GM13976 (cell line): ENCODE measurements around the gene NTRK3.

Experiments
- DNase-seq: peaks from one replicate; pipeline ENCODE4 v3.0.0; 2012; ENCODE audit warnings: low spot score
- in situ Hi-C: fragments of 300-500 bp; cut with MboI; formaldehyde crosslinking; loops from one replicate; pipeline ENCODE4 v1.12.0; 2022; ENCODE audit warnings: low sequenced_read_pairs, mixed read lengths, inconsistent platforms; ENCODE audit not compliant: unreplicated experiment
- TF ChIP-seq, protein P1 (sequence below): IDR thresholded peaks from 2 replicates; pipeline ENCODE4 v1.5.1; 2012; ENCODE audit warnings: borderline replicate concordance, mild to moderate bottlenecking; ENCODE audit not compliant: insufficient read depth; ENCODE audit errors: extremely low read depth, missing control alignments, control extremely low read depth

NTRK3 gene

DNA sequence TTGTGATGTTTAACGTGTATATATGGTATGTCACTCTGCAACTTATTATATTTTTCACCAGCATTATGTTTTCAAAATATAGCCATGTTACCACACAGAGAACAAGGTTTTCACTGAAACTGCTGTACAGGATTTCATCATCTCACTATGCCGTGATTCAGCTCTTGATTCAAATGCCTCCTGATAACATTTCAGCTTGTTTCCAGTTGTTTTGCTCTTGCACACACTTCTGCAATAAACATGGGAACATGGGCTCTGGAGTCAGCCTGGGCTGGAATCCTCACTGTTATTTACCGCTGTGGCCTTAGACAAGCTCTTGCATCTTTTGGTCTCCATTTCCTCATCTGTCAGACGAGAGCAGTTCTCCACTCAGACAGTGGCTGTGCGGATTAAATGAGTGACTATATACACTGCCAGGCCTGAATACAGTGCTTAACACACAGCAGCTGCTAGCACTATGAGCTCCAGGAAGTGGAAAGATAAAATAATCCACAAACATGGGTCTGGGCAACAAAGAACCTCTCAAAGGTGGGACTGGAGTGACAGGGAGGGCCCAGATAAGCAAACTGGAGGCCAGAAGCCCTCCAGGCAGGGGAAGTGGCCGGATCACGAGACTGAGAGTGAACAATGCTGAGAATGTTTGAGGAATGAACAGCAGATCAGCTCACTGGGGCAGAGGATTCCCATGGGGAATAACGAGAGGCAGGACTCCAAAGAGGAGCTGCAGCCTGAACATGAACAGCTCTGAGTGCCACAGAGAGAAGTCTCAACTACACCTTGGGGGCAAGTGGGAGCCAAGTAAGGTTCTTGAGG lies 17.7 kb downstream of the NTRK3 start:
- TF ChIP-seq, protein P1, sequence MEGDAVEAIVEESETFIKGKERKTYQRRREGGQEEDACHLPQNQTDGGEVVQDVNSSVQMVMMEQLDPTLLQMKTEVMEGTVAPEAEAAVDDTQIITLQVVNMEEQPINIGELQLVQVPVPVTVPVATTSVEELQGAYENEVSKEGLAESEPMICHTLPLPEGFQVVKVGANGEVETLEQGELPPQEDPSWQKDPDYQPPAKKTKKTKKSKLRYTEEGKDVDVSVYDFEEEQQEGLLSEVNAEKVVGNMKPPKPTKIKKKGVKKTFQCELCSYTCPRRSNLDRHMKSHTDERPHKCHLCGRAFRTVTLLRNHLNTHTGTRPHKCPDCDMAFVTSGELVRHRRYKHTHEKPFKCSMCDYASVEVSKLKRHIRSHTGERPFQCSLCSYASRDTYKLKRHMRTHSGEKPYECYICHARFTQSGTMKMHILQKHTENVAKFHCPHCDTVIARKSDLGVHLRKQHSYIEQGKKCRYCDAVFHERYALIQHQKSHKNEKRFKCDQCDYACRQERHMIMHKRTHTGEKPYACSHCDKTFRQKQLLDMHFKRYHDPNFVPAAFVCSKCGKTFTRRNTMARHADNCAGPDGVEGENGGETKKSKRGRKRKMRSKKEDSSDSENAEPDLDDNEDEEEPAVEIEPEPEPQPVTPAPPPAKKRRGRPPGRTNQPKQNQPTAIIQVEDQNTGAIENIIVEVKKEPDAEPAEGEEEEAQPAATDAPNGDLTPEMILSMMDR = no peak

DNA sequence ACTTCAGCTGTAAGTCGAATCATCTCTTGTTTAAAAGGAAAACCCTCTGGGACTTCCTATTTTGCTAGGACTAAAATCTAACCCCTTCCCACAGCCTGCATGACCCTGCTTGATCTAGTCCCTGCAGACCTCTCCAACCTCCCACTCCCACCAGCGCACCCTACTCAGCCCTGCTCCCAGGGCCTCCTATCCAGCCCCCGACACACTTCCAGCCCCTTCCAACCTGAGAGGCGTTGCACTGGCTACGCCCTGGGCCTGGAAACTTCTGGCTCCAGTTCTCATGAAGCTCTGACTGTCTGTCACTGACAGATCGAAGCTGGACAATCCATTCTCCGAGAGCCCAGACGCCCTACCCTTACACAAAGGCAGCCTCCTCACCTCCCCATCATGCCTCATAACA lies 21.8 kb downstream of the NTRK3 start:
- in situ Hi-C loops = loop anchor here (25.0 kb wide), 3 partner anchors 97 to 1322 kb away; no protein-coding TSS in a partner anchor
- DNase-seq = no peak

More for the DNA sequence above, 17.7 kb downstream of the NTRK3 start:
- DNase-seq = no peak
- in situ Hi-C loops = loop anchor here (25.0 kb wide), 3 partner anchors 102 to 1327 kb away; no protein-coding TSS in a partner anchor

DNA sequence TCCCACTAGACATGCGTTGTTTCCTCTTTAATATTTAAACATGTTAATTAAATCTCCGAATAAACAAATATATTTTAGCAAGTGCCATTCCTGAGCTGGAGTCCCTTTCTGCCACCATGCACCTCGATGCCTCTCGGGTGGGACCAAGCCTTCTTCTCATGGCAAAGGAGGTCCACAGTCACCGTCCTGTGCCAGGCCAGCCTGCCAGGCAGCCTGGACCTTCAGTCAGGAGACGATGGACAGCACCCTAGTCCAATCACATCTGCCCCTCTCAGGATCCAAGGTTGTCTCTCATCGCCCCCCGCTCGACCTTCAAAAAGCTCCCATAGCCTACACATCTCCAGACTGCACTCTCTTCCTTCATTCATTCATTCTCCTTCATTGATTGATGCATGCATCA lies 22.6 kb downstream of the NTRK3 start:
- in situ Hi-C loops = loop anchor here (25.0 kb wide), 3 partner anchors 97 to 1322 kb away; no protein-coding TSS in a partner anchor
- TF ChIP-seq, protein P1 = no peak
- DNase-seq = no peak

More for the DNA sequence above, 21.8 kb downstream of the NTRK3 start:
- TF ChIP-seq, protein P1 = no peak

DNA sequence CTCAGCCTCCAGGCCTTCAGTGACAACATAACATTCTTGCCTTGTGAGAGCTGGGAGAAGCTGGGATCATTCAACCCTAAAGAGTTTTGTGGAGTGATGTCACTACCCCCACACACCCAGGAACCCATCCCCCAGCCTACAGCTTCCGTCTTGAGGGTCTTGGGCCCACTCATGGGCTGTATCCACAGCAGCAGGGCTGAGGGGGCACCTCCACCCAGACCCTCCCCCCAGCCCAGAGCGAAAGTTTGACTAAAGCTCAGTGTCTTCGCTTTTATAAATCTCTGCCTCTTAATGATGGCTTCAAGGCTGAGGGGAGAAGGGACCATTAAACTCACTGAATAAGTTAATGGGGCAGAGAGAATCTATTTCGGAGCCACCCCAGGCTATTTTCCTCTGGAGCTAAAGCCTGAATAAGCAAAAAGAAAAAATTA lies 23.8 kb downstream of the NTRK3 start:
- in situ Hi-C loops = loop anchor here (25.0 kb wide), 3 partner anchors 95 to 1320 kb away; no protein-coding TSS in a partner anchor
- DNase-seq = no peak
- TF ChIP-seq, protein P1 = no peak

DNA sequence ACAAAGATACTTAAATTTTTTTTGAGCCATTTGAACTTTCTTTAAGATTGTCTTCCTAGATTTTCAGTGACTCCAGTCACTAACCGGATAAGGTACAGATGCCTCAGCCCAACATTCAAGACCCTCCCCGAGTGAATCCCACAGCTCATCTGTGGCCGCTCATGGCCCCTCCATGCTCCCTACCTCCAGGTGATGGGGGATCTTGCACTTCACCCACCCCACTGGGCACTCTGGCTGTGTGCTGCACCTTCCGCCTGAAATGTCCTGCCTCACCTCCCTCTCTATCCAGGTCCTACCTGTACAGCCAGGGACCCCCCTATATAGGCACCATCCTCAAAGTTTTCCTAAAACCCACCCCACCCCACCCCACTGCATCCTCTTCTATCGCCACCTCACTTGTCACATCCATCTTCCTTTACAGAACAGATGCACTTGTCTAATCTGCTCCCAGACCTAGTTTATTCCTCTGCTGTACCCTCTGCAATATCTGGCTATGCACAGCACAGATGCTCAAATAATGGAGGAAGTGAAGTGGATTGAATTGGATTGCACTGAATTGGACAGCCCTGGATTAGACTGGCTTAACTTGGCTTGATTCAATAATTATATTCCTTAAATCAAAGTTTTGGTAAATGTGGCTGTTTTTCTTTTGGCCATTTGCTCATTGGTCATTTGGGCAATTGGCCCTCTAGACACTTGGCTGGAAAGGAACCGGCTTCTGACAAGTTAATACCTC lies 24.5 kb downstream of the NTRK3 start:
- no peak for DNase-seq
- in situ Hi-C loops = loop anchor here (25.0 kb wide), 3 partner anchors 95 to 1320 kb away; no protein-coding TSS in a partner anchor

DNA sequence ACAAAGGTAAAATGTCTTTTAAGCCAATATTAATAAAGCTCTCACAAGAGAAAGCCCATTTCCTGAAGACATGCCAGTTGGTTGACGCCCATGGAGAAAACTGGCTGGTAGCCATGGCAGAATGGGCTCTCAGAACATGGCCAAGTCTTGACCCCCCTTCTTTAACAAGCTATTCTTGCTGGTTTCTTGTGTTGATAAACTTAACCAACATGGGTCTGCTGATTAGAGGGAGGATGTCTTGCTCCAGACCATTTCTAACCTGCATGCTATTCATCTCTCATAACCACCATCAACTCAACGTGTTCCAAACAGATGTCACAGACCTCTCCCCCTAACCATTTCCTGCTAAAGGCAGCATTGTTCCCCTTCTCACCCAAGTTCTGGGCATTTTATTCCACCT lies 25.7 kb downstream of the NTRK3 start:
- in situ Hi-C loops = loop anchor here (25.0 kb wide), 3 partner anchors 94 to 1319 kb away; no protein-coding TSS in a partner anchor
- TF ChIP-seq, protein P1 = no peak
- DNase-seq = no peak

More for the DNA sequence above, 24.5 kb downstream of the NTRK3 start:
- TF ChIP-seq, protein P1 = no peak
